ENCODE results near the gene MGAT5.

GRCh38 chr2:134435505-134435904, 181.6 kb downstream of the MGAT5 start:
- no peak for TF ChIP-seq CTCF (IDR thresholded peaks at IDR 0.05)
- TF ChIP-seq POLR2A (IDR thresholded peaks at IDR 0.05), result no peak
